Kidney epithelial cell (primary cell): ENCODE data around the gene FARP1. TPM values are rescaled to one million over a fixed set of nuclear protein-coding genes. Genes with fewer than 3 reads are reported as not detected.

Source experiments
- DNase-seq: peaks from one replicate; pipeline ENCODE4 v3.0.0-alpha.2; 2010; ENCODE audit warnings: low read depth
- H3K27me3 ChIP-seq: 2 replicates; pipeline ENCODE4 v1.6.0; 2011; ENCODE audit warnings: low read length; ENCODE audit not compliant: control insufficient read depth, insufficient read depth
- H3K36me3 ChIP-seq: 2 replicates; pipeline ENCODE4 v1.5.1; 2011; ENCODE audit warnings: low read length; ENCODE audit not compliant: control insufficient read depth, insufficient read depth
- H3K4me3 ChIP-seq: 2 replicates; pipeline ENCODE4 v1.5.1; 2011; ENCODE audit warnings: low read depth, mild to moderate bottlenecking, control low read depth, low read length
- CTCF ChIP-seq: IDR thresholded peaks from 2 replicates; pipeline ENCODE4 v1.5.1; 2011; ENCODE audit warnings: mild to moderate bottlenecking, moderate library complexity, low read length, control low read depth, inconsistent platforms; ENCODE audit not compliant: insufficient read depth, poor library complexity, severe bottlenecking
- total RNA-seq: library from RNA; depleted of rRNA; stranded (reverse); fragments of >200 nt; gene quantifications from 2 replicates; pipeline ENCODE4 v1.2.3, GENCODE V29; 2015

Gene FARP1
- total RNA-seq, 1 donor from 2014 or later, result 135 TPM

DNA sequence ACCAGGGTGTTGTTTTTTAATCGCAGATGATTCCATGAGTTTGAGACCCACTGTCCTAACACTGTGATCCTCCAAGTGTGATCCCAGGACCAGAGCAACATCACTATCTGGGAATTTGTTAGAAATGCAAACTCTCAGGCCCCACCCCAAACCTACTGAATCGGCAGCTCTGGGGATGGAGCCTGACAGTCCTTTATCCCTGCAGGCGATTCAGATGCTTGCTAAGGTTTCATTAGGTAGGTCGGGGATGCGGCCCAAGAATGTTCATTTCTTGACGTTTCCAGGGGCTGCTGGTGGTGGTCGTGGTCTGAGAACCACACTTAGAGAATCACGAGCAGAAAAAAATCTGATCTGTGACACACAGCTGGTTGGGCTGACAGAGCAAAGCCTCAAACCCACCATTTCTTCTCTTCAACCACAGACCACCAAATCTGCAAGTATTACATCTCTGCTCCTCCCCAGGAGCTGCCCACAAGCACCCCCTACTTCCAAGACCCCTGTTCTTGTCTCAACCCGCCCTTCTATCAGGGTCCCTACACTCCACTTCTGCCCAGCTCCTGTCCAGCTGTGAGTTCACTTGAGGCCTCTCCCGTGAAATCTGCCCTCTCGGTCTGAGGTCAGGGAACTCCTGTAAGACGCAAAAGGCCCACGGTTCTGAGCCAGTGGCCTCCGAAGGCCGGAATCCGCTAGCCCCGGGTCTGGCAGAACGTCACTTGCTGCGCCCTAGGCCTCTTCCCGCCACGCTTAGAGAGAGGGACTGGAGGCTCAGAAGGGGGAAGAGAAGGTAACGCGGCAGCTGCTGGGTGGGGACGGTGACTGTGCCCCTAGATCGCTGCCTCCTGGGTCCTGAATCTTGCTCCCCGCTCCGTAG is 1.1 kb upstream of the FARP1 start:
- H3K36me3 ChIP-seq, result no peaks in the 10 kb centered on the region
- peak overlapping the region; percentile 56 for H3K4me3 ChIP-seq
- no peaks in the 10 kb centered on the region for H3K27me3 ChIP-seq
- no peak for DNase-seq
- TF ChIP-seq CTCF, result no peak

DNA sequence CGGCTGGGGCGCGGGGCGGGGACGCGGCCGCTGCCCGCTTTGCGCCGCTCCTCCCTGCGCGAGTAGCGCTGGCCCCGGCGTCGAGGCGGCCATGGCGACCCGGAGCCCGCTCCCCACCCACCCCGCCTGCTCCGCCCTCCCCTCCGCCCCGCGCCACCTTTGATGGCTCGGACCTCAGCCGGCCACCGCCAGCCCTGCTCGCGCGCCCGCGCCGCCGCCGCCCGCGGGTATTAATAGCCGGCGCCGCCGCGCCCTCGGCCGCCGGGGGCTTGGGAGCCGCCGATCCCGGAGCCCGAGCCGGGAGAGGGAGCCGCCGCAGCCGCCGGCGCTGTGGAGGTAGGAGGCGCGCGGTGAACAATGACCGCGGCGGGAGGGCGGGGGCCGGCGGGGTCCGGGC is 261 bp downstream of the FARP1 start:
- no peak for DNase-seq
- Histone ChIP-seq H3K27me3 (no peaks in the 10 kb centered on the region), H3K4me3 (peak overlapping the region; percentile 56), H3K36me3 (no peaks in the 10 kb centered on the region)
- TF ChIP-seq CTCF, result no peak

DNA sequence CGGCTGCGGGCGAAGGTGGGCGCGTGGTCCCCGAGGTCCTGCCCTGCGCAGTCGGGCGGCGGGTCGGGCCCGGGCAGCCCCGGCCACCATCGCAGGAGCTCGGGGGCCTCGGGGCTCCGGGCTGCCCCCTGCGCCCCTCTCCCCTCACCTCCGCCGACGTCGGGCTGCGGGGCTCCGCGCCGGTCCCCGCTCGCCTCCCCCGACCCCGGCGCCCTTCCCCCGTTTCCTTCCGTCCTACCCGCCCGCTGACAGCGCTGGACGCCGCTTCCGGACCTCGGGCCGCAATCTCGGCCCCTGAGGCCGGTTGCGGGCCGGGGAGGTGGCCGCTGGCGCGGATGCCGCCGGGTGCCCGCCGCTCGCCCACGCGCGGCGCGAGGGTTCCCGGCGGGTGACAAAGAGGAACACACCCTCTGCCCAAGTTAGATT is 720 bp downstream of the FARP1 start:
- Histone ChIP-seq H3K4me3 (peak overlapping the region; percentile 56), H3K27me3 (no peaks in the 10 kb centered on the region), H3K36me3 (no peaks in the 10 kb centered on the region)
- TF ChIP-seq CTCF, result no peak
- DNase-seq, result no peak

- H3K4me3 ChIP-seq, result peak overlapping the region; percentile 56
- no peak for TF ChIP-seq CTCF
- DNase-seq, result no peak
- H3K27me3 ChIP-seq, result no peaks in the 10 kb centered on the region
- no peaks in the 10 kb centered on the region for H3K36me3 ChIP-seq
These were observed 1.3 kb downstream of the FARP1 start for GRCh38 chr13:98144027-98144741.

DNA sequence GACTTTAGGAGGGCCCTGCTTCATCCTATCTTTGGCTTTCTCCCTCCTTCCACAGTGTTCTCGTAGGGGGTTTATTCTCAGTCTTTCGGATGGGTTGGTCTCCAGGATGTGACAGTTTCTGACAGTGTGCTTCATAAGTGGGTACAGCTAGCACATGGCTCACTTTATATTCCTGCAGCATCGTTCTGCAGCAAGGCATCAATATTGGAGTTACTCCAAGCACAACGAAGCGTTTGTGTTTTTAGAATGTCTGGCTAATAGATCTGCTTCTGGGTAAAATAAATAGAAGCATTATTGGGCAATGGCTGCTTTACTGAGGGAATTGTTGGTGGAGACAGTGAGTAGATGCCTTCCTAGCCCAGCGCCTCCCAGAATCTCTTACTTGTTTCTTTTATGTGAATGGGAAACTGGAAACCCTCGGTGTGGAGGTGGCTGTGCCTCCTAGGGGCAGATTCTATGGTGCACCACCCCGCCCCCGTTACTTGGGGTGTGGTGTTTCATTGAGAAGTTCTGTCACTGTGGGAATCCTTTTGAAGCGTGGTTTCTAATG is 2.0 kb downstream of the FARP1 start:
- no peak for DNase-seq
- peak; percentile 41 for TF ChIP-seq CTCF
- Histone ChIP-seq H3K4me3 (peak overlapping the region; percentile 56), H3K36me3 (no peaks in the 10 kb centered on the region), H3K27me3 (no peaks in the 10 kb centered on the region)
